Esophagus muscularis mucosa (tissue), 4 donors: ENCODE measurements around the gene FXYD2. TPM values are rescaled to one million over a fixed set of nuclear protein-coding genes. Genes with fewer than 3 reads are reported as not detected.
"Not testable (repeated sequence)": the region's sequence is repeated elsewhere in the genome, so short reads cannot be mapped to it uniquely, and the experiment has no call there.

Experiments
- DNase-seq: peaks from one replicate; pipeline ENCODE4 v3.0.0-alpha.2; 2017; ENCODE audit errors: extremely low spot score
- H3K27ac ChIP-seq, 4 donors: fragments of 200-600 bp; sonication (generic); replicated peaks in 1 of 4; 1 replicate in 3 of 4; 2 replicates in 1 of 4; pipeline ENCODE4 v1.5.1; 2016 to 2019; ENCODE audit warnings: mild to moderate bottlenecking in 1 of 4
- H3K27me3 ChIP-seq, 4 donors: fragments of 200-600 bp; sonication (generic); one replicate each; pipeline versions ENCODE4 v1.5.1 to v1.6.0; 2016 to 2019
- H3K36me3 ChIP-seq, 4 donors: fragments of 200-600 bp; sonication (generic); one replicate each; pipeline ENCODE4 v1.5.1; 2016 to 2019
- H3K4me1 ChIP-seq, 4 donors: fragments of 200-600 bp; sonication (generic); one replicate each; pipeline ENCODE4 v1.5.1; 2016 to 2019
- H3K4me3 ChIP-seq, 4 donors: fragments of 200-600 bp; sonication (generic); 1 replicate in 2 of 4; 2 replicates in 2 of 4; pipeline ENCODE4 v1.5.1; 2016 to 2019; ENCODE audit warnings: mild to moderate bottlenecking in 4 of 4, moderate library complexity in 1 of 4
- H3K9me3 ChIP-seq, 4 donors: fragments of 200-600 bp; sonication (generic); 1 replicate in 3 of 4; 2 replicates in 1 of 4; pipeline ENCODE4 v1.5.1; 2016 to 2019
- CTCF ChIP-seq, 3 experiments: fragments of 200-600 bp in 2 of 3; fragments of 450-650 bp in 1 of 3; sonication (generic) in 2 of 3; IDR thresholded peaks; one replicate each; pipeline ENCODE4 v1.5.1; 2017 to 2019; ENCODE audit warnings: antibody characterized with exemption in 3 of 3, mild to moderate bottlenecking in 2 of 3, moderate library complexity in 1 of 3
- EP300 ChIP-seq: sonication (generic); formaldehyde crosslinking; IDR thresholded peaks from one replicate; pipeline ENCODE4 v1.6.1; 2017; ENCODE audit warnings: antibody characterized with exemption
- POLR2A ChIP-seq: fragments of 450-650 bp; IDR thresholded peaks from one replicate; pipeline ENCODE4 v1.6.1; 2017; ENCODE audit warnings: antibody characterized with exemption, moderate library complexity, mild to moderate bottlenecking, low read depth
- POLR2AphosphoS5 ChIP-seq, 2 donors: sonication (generic); formaldehyde crosslinking; IDR thresholded peaks; one replicate each; pipeline ENCODE4 v1.6.1; 2017; ENCODE audit warnings: antibody characterized with exemption in 2 of 2
- WGBS: methylation state at CpG from one replicate; pipeline ENCODE4 v1.1.5; 2018; 5-methylcytosine and 5-hydroxymethylcytosine counted together
- intact Hi-C: fragments of 100-400 bp; cut with DNase I; formaldehyde crosslinking; loops from one replicate; pipeline ENCODE4 v1.15.1; 2023
- total RNA-seq, 4 donors: library from RNA; depleted of rRNA; stranded (reverse); fragments of >200 nt; gene quantifications; one replicate each; pipeline versions ENCODE4 v1.1.0 to v1.2.1, GENCODE V29; 2016

FXYD2 gene
- total RNA-seq, 4 donors from 2014 or later = 0.52 to 5.8 (median 3.7) TPM

GRCh38 chr11:117814204-117814765 lies 10.3 kb downstream of the FXYD2 start:
- H3K27me3 ChIP-seq = peaks cover 0 to 4% (median 0%) of the 10 kb centered on the region in 4 donors
- H3K9me3 ChIP-seq = no peaks in the 10 kb centered on the region
- H3K4me1 ChIP-seq = peaks cover 16 to 56% (median 47%) of the 10 kb centered on the region in 4 donors
- H3K4me3 ChIP-seq = no peak overlapping the region
- intact Hi-C loops = no loop called here
- H3K36me3 ChIP-seq = no peaks in the 10 kb centered on the region
- peak overlapping the region in 3 of 4 donors; percentile 41 to 66 (median 54) for H3K27ac ChIP-seq
- WGBS = 85% methylated on average over 7 of the region's 7 CpGs
- DNase-seq = no peak
- TF ChIP-seq CTCF (IDR thresholded peaks at IDR 0.05) (no peak), POLR2AphosphoS5 (IDR thresholded peaks at IDR 0.05) (no peak), POLR2A (no peak), EP300 (no peak)

GRCh38 chr11:117810056-117810451 lies 14.5 kb downstream of the FXYD2 start:
- WGBS = 88% methylated on average over 12 of the region's 12 CpGs
- DNase-seq, H3K4me3 ChIP-seq, H3K36me3 ChIP-seq, intact Hi-C loops, H3K9me3 ChIP-seq, H3K27ac ChIP-seq: not testable (repeated sequence)
- Histone ChIP-seq H3K27me3 (peaks cover 0 to 24% (median 0%) of the 10 kb centered on the region in 4 donors), H3K4me1 (peaks cover 3 to 30% (median 25%) of the 10 kb centered on the region in 4 donors)

GRCh38 chr11:117809236-117810055 lies 15.1 kb downstream of the FXYD2 start:
- DNase-seq = no peak
- TF ChIP-seq POLR2A (no peak), POLR2AphosphoS5 (IDR thresholded peaks at IDR 0.05) (no peak), EP300 (no peak), CTCF (IDR thresholded peaks at IDR 0.05) (peak; percentile 40 to 47 (median 44))
- H3K36me3 ChIP-seq = no peaks in the 10 kb centered on the region
- H3K27ac ChIP-seq = peak overlapping the region; percentile 42 to 52 (median 46)
- peaks cover 0 to 24% (median 0%) of the 10 kb centered on the region in 4 donors for H3K27me3 ChIP-seq
- H3K4me3 ChIP-seq = peak overlapping the region in 3 of 4 donors; percentile 1 to 21 (median 9)
- H3K4me1 ChIP-seq = peaks cover 0 to 24% (median 19%) of the 10 kb centered on the region in 4 donors
- no peaks in the 10 kb centered on the region for H3K9me3 ChIP-seq
- intact Hi-C loops = loop anchor here (5.0 to 10.0 kb wide), 2 partner anchors 135 to 243 kb away; no protein-coding TSS in a partner anchor
- 64% methylated on average over 13 of the region's 22 CpGs for WGBS

GRCh38 chr11:117808784-117809183 lies 15.8 kb downstream of the FXYD2 start:
- TF ChIP-seq POLR2A = no peak
- TF ChIP-seq EP300 = no peak
- no peak for TF ChIP-seq POLR2AphosphoS5 (IDR thresholded peaks at IDR 0.05)
- TF ChIP-seq CTCF (IDR thresholded peaks at IDR 0.05) = no peak
- Histone ChIP-seq H3K4me1 (peaks cover 0 to 23% (median 17%) of the 10 kb centered on the region in 4 donors), H3K27ac (peak overlapping the region; percentile 42 to 52 (median 46)), H3K27me3 (peaks cover 0 to 24% (median 0%) of the 10 kb centered on the region in 4 donors), H3K36me3 (no peaks in the 10 kb centered on the region), H3K9me3 (no peaks in the 10 kb centered on the region), H3K4me3 (peak overlapping the region in 2 of 4 donors; percentile 1 to 21)
- no peak for DNase-seq
- intact Hi-C loops = loop anchor here (5.0 to 10.0 kb wide), 2 partner anchors 136 to 244 kb away; no protein-coding TSS in a partner anchor
- WGBS = 73% methylated on average over 9 of the region's 12 CpGs
